IPS-18c (cell line): Measurements from ENCODE around the gene FBXL15.
A peak's percentile ranks its signal among the peaks of the same experiment; 100 is the strongest.

Experiments used
- H3K4me3 ChIP-seq: 2 replicates; pipeline ENCODE4 v1.7.0; 2013; ENCODE audit warnings: low read depth, mild to moderate bottlenecking, low read length, moderate library complexity; ENCODE audit not compliant: insufficient read depth
- H3K9me3 ChIP-seq: one replicate; pipeline ENCODE4 v1.6.1; 2013; ENCODE audit warnings: mild to moderate bottlenecking, low read length, moderate library complexity; ENCODE audit not compliant: control insufficient read depth, insufficient read depth

Gene FBXL15

DNA sequence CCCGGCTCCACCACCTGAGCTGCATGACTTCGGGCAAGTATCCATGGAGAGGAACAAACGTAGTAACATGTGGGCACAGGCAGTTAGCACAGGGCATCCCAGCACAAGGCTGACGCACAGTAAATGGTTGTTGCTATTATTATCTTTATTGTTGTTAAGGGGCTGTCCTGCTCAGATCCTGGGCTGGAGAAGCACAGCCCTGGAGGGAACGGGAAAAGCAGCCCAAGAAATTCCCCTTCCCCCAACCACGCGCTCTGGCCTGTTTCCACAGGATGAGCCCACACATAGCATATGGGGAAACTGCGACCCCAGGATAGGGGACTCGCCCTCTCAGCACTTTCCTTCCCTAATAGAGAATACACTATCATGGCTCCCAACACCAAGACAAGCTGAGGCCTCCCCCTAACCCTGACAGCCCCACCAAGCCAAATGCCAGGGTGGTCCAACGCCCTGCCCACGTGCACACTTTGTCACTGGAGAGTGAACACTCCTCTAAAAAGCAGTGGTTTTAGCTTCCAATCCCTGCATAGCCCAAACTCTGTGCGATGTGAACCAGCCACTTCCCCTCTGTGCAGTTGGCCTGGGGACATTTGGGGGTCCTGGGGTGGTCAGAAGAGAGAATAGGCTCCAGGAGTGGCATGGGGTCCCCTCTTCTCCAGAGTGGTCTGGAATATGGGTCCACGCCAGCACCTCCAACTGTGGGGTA, 13.1 kb upstream of the FBXL15 start:
- Histone ChIP-seq H3K4me3 (no peak overlapping the region), H3K9me3 (no peaks in the 10 kb centered on the region)

DNA sequence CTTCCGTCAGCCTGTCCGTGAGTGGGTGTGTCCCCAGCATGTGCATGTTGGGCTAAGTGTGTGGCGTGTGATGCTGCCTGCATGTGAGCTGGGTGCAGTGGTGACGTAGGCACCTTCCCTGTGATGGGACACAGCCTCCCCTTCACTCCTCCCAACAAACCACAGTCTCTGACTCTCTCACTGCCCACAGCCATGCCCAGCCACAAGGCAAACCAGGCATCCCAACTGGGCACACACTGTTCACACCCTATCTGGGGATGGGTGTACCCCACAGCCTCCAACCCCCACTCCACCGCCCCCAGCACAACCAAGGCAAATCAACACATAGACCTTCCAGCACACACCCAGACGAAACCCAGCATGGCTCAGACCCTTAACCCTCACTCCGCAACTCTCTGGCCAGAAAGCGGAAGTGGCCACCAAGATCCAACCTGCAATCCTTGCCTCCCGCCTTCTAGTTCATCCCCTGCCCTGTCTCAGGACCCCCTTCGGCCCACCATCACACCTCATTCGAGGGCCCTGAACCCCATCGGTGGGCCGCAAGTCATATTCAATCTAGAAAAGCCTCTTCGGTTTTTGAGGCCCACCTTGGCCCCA, 12.4 kb upstream of the FBXL15 start:
- Histone ChIP-seq H3K9me3 (no peaks in the 10 kb centered on the region), H3K4me3 (peak overlapping the region; percentile 53; the same call in 1 of the 2 replicates)

DNA sequence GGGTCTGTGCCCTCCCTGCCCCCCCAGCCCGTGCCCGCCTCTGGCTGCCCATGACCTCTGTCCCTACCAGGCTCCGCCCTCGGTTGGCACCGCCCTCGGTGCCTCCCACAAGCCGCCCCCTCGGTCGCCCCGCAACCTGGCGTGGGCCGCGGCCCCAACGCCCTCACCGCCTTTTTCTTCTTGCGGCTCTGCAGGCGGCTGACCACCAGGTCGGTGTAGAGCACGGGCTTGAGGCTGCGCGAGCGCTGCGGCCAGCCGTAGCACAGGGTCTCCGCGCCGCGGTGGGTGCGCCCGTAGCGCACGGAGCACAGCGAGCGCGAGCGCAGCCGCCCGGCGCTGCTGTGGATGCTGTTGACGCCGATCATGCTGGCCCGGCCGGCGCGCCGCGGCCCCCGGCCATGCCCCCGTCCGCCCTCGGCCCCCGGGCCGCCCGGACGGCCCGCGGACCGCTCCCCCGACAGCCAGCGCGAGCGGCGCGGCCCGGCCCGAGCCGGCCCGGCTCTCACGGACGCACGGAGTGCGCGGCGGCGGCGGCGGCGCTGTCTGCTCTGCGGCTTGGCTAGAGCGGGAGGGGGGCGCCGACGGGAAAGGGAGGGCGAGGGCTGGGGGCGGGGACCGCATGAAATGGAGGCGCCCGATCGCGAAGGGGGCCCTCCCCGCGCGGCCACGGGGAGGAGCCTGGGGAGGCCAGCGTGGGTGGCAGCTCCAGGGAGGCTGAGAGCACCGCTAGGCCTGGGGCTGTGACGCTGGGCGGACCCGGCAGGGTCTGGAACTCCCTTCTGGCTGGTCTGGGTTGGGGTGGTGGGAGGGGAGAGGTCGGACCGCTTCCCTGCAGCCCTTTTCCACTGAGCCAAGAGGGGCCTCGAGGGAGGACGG, 11.7 kb upstream of the FBXL15 start:
- no peaks in the 10 kb centered on the region for H3K9me3 ChIP-seq
- peak overlapping the region; percentile 53 for H3K4me3 ChIP-seq

DNA sequence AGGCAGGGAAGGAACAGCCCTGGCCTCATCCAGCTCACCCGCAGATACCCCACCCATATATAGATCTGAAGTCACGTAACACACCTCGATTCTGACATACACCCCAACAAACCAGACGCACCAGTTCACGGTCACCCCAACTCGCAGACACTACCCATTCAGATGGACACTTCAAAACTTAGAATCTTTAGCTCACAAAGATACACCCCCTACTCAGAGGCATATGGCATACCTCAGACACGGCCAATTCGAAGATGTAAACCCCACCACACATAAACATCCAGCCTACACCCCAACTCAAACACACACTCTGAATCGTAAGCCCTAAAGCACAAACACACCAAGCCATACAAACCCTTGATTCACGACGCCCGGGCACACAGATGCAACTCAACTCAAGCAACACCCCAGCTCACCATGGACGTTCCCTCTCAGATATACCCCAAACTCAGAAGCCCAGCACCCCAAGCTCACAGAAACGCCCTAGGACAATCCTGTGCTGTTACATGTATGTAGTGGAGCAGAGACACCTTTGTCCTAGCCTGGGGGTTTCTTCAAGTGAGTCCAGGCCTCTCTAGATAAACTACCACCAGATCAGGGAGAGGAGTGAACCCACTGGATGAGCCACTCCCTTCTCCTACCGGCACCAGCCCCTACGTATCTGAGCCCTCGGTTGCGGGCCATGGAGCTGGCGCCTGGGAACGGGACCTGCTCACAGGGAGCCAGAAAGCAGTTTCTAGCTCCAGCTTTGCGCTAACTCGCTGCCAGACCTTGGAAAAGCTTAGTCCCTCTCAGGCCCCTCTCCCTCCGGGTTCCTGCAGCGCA, 10.8 kb upstream of the FBXL15 start:
- H3K4me3 ChIP-seq, result peak overlapping the region; percentile 60
- H3K9me3 ChIP-seq, result no peaks in the 10 kb centered on the region

DNA sequence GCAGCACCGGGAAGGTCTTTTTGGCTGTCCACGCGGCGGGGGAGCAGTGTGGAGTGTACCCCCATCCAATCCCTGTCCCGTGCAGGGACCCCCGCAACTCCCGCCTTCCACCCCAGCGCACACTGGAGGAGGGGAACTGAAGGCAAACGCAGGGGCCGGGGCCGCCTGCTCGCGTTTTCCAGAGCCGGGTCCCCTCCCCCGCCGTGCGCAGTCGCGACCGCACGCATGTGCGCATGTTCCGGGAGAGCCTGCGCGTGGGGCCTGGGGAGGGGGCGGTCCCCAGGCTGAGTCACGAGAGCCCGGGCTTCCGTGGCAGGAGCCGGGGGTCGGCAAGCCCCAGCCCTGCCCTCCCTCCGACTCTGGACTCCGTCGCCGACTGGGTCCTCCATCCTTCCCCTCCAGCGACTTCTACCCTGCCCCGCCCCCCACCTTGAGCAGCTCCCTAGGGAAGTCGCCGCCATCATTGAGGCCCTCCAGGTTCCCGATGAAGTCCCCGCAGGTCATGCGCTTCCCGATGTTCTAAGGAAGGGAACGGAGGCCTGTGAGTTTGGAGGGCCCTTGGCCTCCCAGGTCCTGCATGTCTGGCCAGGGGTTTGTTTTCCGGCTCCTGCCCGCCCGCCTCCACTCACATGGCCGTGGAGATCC, 10.1 kb upstream of the FBXL15 start:
- Histone ChIP-seq H3K9me3 (no peaks in the 10 kb centered on the region), H3K4me3 (peak overlapping the region; percentile 60)

DNA sequence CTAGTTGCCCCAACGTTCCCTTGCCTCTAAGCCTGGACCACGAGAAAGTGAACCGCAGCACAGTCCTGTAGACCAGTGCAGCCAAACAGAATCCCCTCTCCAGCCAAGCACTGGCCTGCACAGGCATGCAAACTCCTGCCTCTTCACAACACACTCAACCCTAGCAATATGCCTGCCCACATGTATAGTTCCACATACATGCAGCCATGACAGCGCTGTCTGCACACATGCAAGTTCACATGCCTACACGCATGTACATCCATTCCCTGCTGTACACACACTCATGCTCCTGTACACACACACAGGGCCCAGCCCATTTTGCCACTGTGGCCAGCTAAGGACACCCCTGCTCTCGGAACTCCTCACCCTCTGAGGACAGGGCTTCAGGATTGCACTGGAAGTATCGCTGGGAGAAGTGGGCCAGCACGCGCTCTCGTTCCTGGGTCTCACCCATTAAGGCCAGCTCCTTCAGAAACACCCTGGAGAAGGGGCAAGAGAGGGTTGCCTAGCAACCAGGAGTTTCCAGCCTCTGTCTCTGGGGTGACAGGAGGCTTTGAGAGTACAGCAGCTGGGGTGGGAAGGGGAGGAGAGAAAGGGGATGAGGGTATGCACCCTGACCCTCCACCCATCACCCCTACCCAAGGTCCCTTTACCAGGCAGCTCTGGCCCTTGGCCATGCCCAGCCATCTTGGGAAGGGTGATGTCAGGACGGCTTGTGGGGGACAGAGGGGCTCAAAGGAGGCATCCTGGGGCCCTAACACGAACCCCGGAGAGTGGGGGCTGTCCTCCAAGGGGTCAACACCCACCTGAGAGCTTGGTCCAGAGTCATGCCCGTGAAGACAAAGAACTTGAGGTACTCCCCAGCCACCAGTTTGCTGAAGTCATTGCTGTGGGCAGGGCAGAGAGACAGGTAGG, 9.0 kb upstream of the FBXL15 start:
- Histone ChIP-seq H3K9me3 (no peaks in the 10 kb centered on the region), H3K4me3 (peak overlapping the region; percentile 15; the same call in 1 of the 2 replicates)

DNA sequence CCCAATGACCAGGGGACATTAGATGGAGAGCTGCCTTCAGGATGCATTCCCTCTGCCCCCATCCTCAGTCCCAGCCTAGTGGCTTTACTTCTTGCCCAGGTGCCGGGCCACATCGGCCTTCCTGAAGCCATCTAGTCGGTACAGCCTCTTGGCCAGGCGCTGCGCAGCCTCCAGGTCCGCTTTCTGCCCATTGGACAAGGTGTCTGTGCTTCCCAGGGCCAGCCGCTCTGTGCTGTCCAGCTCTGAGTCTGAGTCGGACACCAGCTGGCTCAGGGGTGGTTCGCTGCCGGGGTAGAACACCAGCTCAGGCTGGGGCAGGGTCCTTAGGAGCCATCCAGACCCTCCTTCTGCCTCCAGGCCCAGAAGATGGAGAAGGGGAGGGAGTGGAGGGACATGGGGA, 8.3 kb upstream of the FBXL15 start:
- H3K9me3 ChIP-seq, result no peaks in the 10 kb centered on the region

DNA sequence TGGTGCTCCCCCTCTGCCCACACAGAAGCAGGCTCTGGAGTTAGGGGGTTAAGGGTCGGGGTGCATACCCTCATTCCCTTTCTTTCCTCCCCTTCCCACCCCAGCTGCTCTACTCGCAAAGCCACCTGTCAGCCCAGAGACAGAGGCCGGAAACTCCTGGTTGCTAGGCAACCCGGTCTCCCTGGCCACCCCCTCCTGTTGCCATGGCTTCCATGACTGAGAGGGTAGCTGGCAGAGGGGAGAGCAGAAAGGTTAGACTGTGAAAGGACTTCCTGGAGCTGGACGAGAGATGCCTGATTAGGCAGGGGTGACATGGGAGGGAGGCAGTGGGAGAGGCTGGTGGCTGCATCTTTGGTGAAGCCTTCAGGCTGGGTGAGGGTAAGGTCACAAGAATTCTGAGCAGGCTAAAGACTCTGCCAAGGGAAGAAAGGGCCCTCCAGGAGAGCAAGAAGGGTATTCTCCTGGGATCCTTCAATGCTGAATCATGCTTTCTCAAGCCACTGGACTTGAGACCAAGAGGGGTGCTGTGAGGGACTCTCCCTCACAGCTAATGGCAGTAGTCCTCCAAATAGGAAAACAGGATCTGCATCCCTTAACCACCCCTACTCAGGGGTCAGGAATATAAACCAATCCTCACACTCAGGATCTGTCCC, 7.5 kb upstream of the FBXL15 start:
- Histone ChIP-seq H3K4me3 (no peak overlapping the region; the same call in 1 of the 2 replicates), H3K9me3 (no peaks in the 10 kb centered on the region)

More for the DNA sequence above, 8.3 kb upstream of the FBXL15 start:
- H3K4me3 ChIP-seq, result no peak overlapping the region

DNA sequence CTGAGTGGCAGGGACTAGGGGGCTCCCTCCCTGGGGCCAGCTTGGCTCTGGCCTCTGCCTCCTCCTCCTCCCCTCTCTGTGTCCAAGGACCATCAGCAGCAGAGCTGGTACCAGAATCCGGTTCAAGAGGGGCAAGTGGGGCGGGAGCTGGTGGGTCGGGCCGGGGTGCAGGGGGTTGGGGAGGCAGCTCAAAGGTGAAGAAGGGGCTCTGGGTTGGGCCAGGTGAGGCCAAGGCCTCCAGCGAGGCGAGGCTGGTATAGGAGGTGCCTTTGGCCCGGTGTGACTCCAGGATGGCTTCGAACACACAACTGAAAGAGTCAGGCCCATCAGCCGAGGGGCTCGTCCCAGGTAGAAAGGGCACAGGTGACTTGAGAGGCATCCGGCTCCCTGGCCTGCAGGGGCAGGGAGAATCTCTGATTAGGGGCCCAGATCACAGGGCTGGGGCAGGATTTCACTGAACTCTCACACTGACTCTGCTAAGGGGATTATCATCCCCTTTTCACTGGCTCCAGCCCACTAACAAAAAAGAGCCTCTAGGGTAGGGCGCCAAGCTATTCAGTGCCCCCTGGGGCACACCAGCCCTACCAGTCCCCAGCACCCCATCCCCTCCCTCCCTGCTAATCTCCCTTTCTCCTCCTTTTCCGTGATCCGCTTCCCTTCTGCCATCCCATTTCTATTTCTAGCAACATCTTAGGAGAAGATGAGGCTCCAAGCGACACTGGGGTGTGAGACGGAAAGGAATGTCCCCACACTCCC, 6.7 kb upstream of the FBXL15 start:
- Histone ChIP-seq H3K9me3 (no peaks in the 10 kb centered on the region), H3K4me3 (no peak overlapping the region; the same call in 1 of the 2 replicates)

DNA sequence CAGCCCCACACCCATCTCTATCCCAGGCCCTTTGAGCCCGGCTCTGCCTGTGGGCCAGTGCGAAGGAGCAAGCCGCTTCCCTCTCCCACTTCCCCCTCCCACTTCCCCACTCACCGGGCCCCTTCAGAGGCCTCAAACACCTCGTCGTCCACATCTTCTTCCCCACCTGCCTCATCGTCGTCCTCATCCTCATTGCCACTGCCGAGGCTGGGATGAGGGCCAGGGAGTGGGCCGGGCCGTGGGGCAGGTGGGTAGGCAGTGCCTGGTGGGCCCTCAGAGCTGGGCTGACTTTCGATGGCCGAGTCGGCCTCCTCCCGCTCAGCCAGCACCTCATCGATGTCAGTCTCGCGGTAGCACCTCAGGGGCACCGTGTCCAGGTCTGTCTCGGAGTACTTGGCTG, 5.9 kb upstream of the FBXL15 start:
- Histone ChIP-seq H3K4me3 (no peak overlapping the region), H3K9me3 (no peaks in the 10 kb centered on the region)

DNA sequence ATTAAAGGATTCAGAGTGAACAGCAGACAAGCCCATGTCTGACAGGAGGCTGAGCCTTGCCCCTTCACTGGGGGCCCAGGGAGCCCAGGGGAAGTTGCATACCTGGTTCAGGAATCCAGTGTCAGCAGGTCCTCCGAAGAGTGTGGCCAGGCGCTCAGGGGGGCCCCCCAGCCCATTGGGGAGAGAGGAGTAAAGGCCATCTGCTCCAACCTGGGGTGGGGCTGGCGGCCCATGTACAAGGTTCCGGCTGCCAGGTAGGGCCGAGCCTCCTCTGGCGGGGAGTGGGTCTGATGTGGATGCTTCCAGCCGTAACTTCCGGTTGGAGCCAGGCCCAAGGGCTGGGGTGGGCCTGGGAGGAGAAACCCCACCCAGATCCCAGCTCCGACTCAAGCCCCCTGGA, 4.4 kb upstream of the FBXL15 start:
- Histone ChIP-seq H3K4me3 (no peak overlapping the region), H3K9me3 (no peaks in the 10 kb centered on the region)

DNA sequence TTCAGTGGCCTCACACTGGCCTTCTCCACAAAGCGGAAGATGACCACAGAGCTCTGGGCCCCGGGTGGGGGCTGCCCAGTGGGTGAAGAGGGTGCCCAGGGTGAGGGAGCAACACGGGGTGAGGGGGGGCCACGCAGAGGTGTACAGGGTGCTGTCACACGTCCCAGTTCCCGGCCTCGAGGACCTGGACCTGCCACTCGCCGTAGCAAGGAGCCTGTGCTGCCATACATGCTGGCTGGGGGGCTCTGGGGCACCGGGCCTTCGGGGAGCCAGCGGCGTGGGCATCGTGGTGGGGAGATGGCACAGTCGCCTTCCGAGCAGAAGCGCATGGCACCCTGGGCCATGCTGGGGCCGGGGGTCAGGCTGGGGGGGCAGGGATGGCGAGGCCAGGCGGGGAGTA, 3.9 kb upstream of the FBXL15 start:
- Histone ChIP-seq H3K4me3 (no peak overlapping the region), H3K9me3 (no peaks in the 10 kb centered on the region)

DNA sequence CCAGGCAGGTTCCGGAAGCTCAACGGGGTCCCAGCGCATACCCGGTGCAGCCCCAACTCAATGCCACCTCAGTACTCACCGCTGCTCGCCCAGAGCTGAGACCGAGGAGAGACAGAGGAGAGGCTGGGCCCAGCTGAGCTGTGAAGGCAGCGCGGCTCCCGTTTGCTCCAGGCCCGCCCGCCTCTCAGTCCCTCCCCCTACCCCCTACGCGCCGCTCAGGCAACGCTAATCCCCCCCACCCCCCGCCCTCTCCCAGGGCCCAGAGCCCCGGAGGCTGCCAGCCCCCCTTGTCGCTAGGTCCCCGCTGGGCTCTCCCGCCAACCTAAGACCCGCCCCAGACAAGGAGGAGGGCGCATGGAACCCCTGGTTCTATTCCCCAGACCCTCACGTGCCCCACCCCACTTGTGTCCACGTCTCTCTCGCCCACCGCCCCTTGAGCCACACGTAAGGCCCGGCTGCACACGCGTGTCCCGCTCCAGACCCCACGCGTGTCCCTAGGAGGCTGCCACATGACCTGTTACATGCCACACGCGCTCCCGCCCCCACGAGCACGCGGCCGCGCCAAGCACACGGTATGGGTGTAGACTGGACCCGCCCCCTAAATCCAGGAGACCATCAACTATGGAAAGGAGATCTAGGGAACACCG, 1.9 kb upstream of the FBXL15 start, which contains the start of gene PSD:
Gene PSD, minus strand, starts transcription at position 164 of the 647 bp plus-strand sequence. CDS start 1,747 bp downstream, outside the sequence.
- Histone ChIP-seq H3K4me3 (peak within 1 kb of the TSS; percentile 64), H3K9me3 (no peaks in the 10 kb centered on the region)
